Esophagus squamous epithelium (tissue), 4 donors: Measurements from ENCODE around the gene FRMD5.

Experiments
- POLR2A ChIP-seq, 4 donors: fragments of 450-650 bp; IDR thresholded peaks; one replicate each; pipeline ENCODE4 v1.6.1; 2017; ENCODE audit warnings: antibody characterized with exemption in 4 of 4, mild to moderate bottlenecking in 4 of 4, moderate library complexity in 3 of 4
- TF ChIP-seq, protein P1 (sequence below), 6 experiments: fragments of 450-650 bp in 4 of 6; fragments of 200-600 bp in 2 of 6; sonication (generic) in 2 of 6; IDR thresholded peaks; one replicate each; pipeline ENCODE4 v1.5.1; 2016 to 2019; ENCODE audit warnings: antibody characterized with exemption in 6 of 6, mild to moderate bottlenecking in 4 of 6, moderate library complexity in 4 of 6

DNA sequence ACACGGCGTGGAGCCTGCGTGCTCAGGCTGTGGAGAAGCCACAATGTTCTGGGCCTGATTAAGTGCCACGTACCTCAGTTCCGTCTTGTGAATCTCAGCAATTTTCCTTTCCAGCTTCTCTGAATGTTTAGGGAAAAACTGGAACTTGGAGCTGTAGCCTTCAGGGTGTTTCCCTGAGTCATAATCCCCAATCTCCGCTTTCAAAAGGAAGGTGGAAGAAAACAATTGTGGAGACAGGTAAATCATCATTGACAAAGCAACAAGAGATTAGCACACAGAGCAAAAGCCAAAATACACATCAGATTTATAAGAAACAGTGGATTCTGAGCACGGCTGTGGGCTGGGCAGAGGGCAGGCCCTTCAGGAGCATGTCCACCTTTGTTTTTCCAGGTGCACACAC is 289.3 kb downstream of the FRMD5 start:
- TF ChIP-seq, protein P1, sequence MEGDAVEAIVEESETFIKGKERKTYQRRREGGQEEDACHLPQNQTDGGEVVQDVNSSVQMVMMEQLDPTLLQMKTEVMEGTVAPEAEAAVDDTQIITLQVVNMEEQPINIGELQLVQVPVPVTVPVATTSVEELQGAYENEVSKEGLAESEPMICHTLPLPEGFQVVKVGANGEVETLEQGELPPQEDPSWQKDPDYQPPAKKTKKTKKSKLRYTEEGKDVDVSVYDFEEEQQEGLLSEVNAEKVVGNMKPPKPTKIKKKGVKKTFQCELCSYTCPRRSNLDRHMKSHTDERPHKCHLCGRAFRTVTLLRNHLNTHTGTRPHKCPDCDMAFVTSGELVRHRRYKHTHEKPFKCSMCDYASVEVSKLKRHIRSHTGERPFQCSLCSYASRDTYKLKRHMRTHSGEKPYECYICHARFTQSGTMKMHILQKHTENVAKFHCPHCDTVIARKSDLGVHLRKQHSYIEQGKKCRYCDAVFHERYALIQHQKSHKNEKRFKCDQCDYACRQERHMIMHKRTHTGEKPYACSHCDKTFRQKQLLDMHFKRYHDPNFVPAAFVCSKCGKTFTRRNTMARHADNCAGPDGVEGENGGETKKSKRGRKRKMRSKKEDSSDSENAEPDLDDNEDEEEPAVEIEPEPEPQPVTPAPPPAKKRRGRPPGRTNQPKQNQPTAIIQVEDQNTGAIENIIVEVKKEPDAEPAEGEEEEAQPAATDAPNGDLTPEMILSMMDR (IDR thresholded peaks at IDR 0.05) = no peak
- no peak for TF ChIP-seq POLR2A (IDR thresholded peaks at IDR 0.05)
